Germinal center (tissue), 1 donor: ENCODE measurements around the gene NME2.

Experiments
- DNase-seq: peaks from one replicate; pipeline ENCODE4 v3.0.0; 2012; ENCODE audit warnings: mixed read lengths, low spot score

Gene NME2

DNA sequence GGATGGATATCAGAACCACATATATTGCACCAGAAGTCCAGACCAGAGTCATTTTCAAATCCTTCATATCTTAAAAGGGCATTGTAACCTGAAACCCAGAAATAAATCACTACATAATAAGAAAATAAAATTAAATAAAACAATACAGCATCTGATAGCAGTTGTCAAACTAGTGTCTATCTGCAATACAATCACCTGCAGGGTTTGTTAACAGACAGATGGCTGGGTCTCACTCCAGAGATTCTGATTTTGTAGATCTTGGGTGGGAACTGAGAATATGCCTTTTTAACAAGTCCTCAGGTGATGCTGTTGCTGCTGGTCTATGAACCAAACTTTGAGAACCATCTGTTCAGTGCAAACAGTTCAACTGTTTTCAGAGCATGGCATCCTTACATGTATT is 37.6 kb downstream of the NME2 start:
- no peak for DNase-seq

DNA sequence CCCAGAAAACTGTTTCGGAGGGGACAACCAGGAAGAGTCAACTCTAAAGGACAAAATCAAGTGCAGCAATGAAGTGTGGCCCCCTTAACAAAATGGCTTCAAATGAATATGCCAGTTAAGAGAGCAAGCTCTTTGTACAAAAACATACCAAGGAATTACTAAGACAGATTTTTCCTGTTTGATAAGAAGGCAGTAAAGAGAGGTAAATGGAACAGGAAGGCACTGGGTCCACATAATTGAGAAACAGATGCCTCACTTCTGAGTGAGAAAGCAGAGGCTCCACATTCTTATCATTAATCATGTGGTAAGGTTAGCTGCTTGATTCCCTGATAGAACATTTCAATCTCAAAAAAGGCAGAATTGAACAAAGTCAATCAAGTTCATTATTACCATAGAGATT is 48.7 kb downstream of the NME2 start:
- no peak for DNase-seq

GRCh38 chr17:51217946-51218345 is 51.7 kb downstream of the NME2 start:
- DNase-seq, result no peak

GRCh38 chr17:51221322-51221721 is 55.1 kb downstream of the NME2 start:
- DNase-seq, result no peak
